Muscle of back (tissue), 11 donors: Measurements from ENCODE around the gene ARHGEF10L. TPM values are rescaled to one million over a fixed set of nuclear protein-coding genes. Genes with fewer than 3 reads are reported as not detected.
"Not testable (repeated sequence)": the region's sequence is repeated elsewhere in the genome, so short reads cannot be mapped to it uniquely, and the experiment has no call there.

Source experiments
- DNase-seq, 3 donors: peaks; one replicate each; pipeline versions ENCODE4 v3.0.0 to v3.0.0-alpha.2; 2013
- polyA plus RNA-seq, 10 donors: library from polyadenylated mRNA; unstranded; fragments of 120-200 nt; gene quantifications; one replicate each; pipeline ENCODE4 v1.2.1, GENCODE V29; 2013; ENCODE audit not compliant: insufficient read length in 10 of 10

The ARHGEF10L gene
- polyA plus RNA-seq, 10 donors, result 16.6 to 22.8 (median 19.6) TPM

DNA sequence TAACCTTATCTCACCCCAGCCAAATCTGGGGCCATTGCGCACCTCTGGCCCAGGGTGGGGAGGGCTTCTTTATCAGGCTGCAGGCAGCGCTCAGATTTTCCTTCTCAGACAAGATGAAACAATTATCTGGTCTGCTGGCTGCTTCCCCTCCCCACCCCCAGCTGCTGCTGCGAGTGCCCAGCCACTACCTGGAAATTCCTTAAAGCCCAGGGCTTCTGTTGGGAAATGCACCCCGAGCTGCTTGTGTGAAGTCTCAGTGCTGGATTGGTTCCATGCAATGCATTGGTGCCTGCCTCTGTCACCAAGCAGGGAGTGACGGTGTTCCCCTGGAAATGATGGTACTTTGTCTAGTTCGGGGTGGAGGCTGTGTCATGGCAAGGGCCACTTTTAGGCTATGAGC is 197.1 kb downstream of the ARHGEF10L start:
- no peak for DNase-seq

DNA sequence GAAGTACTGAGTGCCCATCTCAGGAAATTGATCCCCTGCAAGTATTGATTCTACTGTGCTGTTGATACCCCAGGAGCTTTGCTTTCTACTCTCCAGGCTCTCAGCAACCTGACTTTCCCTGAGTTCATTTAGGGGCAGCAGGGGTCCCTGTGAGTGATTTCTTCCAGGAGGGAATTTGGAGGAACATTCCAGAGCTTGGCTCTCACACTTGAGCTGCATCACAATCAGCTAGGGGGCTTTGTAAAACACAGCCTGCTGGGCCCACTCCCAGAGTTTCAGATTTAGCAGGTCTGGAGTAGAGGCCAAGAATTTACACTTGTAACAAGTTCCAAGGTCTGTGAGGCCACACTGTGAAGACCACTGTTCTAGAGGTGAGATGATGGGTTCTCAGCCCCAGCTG is 199.6 kb downstream of the ARHGEF10L start:
- no peak for DNase-seq

- DNase-seq, result no peak
Observed at GRCh38 chr1:17741052-17741451, 201.6 kb downstream of the ARHGEF10L start.

- peak; percentile 19 to 71 (median 53) for DNase-seq
Observed at GRCh38 chr1:17742583-17742982, 203.1 kb downstream of the ARHGEF10L start.

- DNase-seq, result peak in 1 of 3 donors; percentile 56
Observed at GRCh38 chr1:17743008-17743647, 203.6 kb downstream of the ARHGEF10L start.

DNA sequence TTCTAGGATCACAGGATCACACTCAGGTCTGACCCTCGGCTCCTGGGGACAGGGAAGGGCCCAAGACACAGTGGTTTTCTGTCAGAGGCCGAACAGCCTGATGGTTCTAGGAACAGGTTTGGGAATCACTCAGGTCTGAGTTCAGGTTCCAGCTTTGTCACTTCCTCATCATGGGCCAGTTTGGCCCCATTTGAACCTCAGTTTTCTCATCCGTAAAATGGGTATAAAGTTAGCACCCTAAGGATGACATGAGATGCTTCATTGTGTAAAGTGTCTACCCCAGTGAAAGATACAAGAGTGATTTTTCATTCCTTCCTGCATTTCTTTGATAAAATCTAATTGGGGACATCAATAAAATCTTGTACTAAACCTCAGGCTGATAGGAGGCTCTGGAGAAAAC is 204.4 kb downstream of the ARHGEF10L start:
- no peak for DNase-seq

DNA sequence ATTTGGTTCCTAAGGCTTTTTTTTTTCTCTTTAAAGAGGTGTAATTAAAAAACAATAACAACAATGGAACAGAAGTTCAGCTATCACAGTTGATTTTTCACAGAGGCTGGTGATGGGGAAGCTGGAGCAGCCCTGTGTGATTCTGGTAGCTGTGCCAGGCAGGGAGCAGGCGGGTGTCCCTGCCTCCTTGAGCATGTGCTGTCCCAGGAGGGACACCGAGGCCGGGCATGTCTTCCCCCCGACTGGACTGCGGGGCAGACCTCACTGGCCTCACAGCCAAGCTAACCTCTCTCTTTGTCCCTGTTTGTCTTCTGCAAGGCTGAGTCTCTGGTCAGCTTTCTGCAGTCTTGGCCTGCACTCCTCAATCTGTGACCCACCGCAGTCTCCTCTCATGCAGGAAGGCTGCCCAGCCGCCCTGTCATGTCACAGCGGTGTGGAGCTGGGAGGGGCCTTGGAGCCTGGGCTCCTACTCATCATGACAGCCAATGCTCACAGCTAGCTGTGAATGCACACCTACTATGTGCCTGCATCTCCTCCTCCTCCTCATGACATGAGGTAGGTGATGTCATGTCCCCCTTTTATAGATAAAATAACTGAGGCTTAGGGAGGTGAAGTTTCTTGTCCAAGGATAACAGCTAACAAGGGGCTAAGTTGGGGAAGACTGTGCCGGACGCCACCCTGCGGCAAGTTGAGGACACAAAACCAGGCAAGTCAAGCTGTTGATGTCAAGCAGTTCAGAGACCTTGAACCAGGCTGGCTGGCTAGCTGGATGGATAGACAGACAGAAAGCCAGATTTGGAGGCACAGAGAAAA is 205.4 kb downstream of the ARHGEF10L start:
- no peak for DNase-seq

DNA sequence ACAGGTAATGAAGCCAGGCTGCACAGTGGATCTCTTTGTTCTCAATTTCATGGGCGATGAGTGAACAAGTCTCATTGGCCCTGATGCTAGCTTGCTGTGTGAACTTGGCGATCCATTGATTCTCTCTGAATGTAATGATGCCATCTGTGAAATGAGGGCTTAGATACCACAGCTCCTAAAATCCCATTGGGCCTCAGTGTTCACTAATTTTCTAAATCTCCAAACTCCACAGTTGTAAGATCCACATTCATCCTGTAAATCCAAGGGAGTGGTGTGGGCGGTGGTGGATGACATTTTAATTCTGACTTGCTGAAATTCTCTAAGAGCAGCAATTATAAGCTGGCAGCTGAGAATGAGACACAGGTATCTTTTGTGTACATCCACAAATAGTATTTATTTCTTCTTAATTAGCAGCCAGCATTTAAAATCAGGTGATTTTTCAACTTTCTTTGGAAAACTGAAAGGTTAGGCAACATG is 206.0 kb downstream of the ARHGEF10L start:
- DNase-seq, result no peak

DNA sequence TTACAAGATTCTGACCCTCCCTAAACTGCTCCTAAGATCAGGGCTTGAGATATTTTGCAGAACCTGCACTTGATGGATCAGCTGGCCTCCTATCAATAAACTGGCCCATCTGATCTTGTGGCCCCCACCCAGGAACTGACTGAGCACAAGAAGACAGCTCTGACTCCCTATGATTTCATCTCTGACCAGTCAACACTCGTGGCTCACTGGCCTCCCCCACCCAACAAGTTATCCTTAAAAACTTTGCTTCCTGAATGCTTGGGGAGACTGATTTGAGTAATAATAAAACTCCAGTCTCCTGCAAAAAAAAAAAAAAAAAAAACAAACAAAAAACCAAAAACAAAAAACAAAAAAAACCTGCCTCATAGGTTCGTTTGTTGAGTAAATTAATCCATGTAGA is 206.8 kb downstream of the ARHGEF10L start:
- DNase-seq, result not testable (repeated sequence)

GRCh38 chr1:17746920-17747319 is 207.4 kb downstream of the ARHGEF10L start:
- DNase-seq, result no peak

Other genes with a start within 250 kb of the ARHGEF10L start
- gene PADI4, start 231.5 kb upstream of the ARHGEF10L start, polyA plus RNA-seq, result 1 to 10 TPM in 3 of 10 donors, under 1 TPM in 7; 0.27 to 1.4 (median 0.75) TPM
- under 1 TPM in 2 of 10 donors, not detected in 8; 0.12 to 0.24 TPM for gene PADI6, start 167.5 kb upstream of the ARHGEF10L start, polyA plus RNA-seq
- 10 to 100 TPM; 30.5 to 57.6 (median 35.1) TPM for gene RCC2, start 100.0 kb upstream of the ARHGEF10L start, polyA plus RNA-seq
- under 1 TPM in 1 of 10 donors, not detected in 9; 0.12 TPM for gene ACTL8, start 215.6 kb downstream of the ARHGEF10L start, polyA plus RNA-seq